ENCODE measurements around the gene GASK1B.

DNA sequence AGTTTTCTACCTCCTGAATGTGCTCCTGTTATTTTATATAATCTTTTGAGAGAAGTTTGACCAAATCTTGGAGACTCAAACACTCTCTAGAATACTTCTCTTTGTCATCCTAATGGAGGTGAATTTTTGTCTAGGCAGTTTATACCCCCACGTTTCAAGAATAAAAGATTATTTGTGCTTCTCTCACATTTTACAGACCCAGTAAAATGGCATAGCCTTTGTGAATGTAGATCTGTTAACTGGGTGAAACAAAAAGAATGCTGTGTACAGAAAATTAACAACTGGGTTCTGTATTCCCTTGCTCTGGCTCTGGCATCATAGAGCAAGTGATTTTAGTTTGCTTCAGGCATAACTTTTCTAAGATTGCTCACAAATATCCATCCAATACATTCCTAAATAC is 26.1 kb downstream of the GASK1B start:
- TF ChIP-seq CTCF (conservative IDR thresholded peaks at IDR 0.05; ENCODE audit: low read depth, low read length) (no peak), EZH2 (IDR thresholded peaks at IDR 0.05; ENCODE audit: borderline replicate concordance, low read depth, low read length, poor library complexity, severe bottlenecking) (no peak)

All from A673 (cell line).